ENCODE results near the gene SLC6A13.
"Not testable (repeated sequence)": the region's sequence is repeated elsewhere in the genome, so short reads cannot be mapped to it uniquely, and the experiment has no call there.

Gene SLC6A13

DNA sequence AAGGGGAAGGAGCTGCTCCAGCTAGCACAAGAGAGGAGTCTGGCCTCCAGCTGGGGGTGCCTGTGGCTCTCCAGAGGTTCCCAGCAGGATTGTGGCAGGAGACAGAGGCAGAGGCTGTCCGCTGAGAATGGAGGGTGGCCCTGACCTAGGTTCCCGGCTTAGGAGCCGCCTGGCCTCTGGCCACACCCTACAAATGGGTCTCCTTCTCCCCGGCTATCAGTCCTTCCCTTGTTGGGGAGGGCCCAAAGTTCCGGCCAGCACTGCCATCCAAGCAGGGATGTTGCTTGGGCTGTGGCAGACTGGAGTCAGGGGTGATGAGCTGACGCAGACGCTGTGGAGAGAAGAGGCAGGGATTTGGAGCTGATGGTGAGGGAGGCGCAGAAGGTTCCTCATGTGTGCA lies 71.8 kb downstream of the SLC6A13 start:
- H3K4me3 ChIP-seq (ENCODE audit: low read depth, low read length) = no peak overlapping the region

DNA sequence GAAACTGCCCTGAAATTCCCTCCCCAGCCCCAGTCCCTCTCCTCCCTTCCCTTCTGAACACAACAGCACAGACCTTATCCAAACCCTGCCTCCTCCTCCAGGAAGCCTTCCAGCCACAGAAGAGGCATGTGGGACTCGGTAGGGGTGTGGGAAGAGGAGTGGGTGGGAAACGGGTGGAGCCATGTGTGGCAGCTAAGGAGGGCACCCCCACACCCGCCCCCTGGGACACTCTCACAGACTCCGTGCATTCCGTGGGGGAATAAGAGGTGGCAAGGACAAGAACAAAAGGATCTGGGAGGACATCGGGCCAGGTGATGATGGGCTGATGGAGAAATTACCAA lies 73.0 kb downstream of the SLC6A13 start:
- DNase-seq = no peak
- TF ChIP-seq, protein P1, sequence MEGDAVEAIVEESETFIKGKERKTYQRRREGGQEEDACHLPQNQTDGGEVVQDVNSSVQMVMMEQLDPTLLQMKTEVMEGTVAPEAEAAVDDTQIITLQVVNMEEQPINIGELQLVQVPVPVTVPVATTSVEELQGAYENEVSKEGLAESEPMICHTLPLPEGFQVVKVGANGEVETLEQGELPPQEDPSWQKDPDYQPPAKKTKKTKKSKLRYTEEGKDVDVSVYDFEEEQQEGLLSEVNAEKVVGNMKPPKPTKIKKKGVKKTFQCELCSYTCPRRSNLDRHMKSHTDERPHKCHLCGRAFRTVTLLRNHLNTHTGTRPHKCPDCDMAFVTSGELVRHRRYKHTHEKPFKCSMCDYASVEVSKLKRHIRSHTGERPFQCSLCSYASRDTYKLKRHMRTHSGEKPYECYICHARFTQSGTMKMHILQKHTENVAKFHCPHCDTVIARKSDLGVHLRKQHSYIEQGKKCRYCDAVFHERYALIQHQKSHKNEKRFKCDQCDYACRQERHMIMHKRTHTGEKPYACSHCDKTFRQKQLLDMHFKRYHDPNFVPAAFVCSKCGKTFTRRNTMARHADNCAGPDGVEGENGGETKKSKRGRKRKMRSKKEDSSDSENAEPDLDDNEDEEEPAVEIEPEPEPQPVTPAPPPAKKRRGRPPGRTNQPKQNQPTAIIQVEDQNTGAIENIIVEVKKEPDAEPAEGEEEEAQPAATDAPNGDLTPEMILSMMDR (IDR thresholded peaks at IDR 0.05; ENCODE audit: low read depth, low read length) = no peak
- Histone ChIP-seq H3K4me3 (ENCODE audit: low read depth, low read length) (no peak overlapping the region), H3K27me3 (ENCODE audit: insufficient read depth, low read depth, severe bottlenecking) (no peaks in the 10 kb centered on the region), H3K9me3 (ENCODE audit: severe bottlenecking) (no peaks in the 10 kb centered on the region), H3K27ac (no peak overlapping the region), H3K36me3 (no peaks in the 10 kb centered on the region)

More for the DNA sequence above, 71.8 kb downstream of the SLC6A13 start:
- H3K27me3 ChIP-seq (ENCODE audit: insufficient read depth, low read depth, severe bottlenecking) = no peaks in the 10 kb centered on the region
- no peaks in the 10 kb centered on the region for H3K36me3 ChIP-seq
- no peaks in the 10 kb centered on the region for H3K9me3 ChIP-seq (ENCODE audit: severe bottlenecking)
- TF ChIP-seq, protein P1 (IDR thresholded peaks at IDR 0.05; ENCODE audit: low read depth, low read length) = no peak
- no peak for DNase-seq
- no peak overlapping the region for H3K27ac ChIP-seq

DNA sequence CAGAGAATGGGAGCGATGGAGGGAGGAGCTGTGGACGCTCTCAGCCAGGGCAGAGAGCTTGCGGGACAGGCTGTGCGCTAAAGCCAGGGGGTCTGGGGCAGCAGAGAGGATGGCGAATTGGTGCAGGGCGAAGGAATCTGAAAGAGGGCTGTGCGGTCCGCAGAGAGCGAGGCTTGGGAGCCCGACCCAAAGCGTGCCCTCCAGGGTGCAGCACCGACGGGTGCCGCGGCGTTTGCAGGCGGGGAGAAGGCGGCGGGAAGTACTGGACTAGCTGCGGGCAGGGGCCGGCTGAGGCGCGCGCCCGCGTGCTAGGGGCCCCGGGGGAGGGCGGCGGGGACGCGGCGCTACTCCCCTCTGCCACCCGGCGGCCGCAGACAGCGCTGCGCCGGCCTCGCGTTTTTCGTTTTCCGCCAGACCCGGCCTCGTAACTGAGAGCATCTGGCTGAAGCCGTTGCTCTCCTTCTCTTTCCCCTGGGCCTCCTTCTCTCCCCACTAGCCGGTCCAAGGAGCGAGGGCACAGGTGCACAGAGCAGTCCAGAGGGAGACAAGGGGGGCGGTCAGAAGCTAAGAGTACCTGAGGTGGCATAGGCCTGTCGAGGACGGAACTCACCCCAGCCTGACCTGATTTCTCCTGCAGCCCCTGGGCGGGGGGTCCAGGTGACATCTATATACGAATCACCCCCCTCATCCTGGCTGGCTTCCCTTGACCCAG lies 73.6 kb downstream of the SLC6A13 start:
- no peaks in the 10 kb centered on the region for H3K36me3 ChIP-seq
- peak; percentile 47 for DNase-seq
- H3K27me3 ChIP-seq (ENCODE audit: insufficient read depth, low read depth, severe bottlenecking) = no peaks in the 10 kb centered on the region
- TF ChIP-seq, protein P1 (IDR thresholded peaks at IDR 0.05; ENCODE audit: low read depth, low read length) = peak; percentile 76
- H3K9me3 ChIP-seq (ENCODE audit: severe bottlenecking) = no peaks in the 10 kb centered on the region
- no peak overlapping the region for H3K27ac ChIP-seq
- no peak overlapping the region for H3K4me3 ChIP-seq (ENCODE audit: low read depth, low read length)

DNA sequence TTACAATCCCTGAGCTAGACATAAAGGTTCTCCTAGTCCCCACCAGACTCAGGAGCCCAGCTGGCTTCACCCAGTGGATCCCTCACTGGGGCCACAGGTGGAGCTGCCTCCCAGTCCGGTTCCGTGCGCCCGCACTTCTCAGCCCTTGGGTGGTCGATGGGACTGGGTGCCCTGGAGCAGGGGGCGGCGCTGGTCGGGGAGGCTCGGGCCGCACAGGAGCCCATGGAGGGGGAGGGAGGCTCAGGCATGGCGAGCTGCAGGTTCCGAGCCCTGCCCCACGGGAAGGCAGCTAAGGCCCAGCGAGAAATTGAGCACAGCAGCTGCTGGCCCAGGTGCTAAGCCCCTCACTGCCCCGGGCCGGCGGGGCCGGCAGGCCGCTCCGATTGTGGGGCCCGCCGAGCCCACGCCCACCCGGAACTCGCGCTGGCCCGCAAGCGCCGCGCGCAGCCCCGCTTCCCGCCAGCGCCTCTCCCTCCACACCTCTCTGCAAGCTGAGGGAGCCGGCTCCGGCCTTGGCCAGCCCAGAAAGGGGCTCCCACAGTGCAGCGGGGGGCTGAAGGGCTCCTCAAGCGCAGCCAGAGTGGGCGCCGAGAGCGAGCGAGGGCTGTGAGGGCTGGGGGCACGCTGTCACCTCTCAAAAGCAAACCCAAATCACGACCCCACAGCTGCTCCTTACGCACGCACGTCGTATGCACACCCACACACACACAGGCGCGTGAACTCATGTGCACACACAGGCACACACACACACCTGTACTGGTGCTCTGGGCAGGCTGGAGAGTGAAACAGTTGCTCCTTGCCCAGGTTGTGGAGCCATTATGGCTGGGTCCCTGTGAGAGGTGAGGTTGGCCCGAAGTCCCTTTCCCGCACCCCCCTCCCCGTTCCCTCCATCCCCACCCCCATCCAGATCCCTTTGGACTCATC lies 74.4 kb downstream of the SLC6A13 start:
- H3K27ac ChIP-seq; DNase-seq; H3K9me3 ChIP-seq (ENCODE audit: severe bottlenecking); H3K4me3 ChIP-seq (ENCODE audit: low read depth, low read length); H3K27me3 ChIP-seq (ENCODE audit: insufficient read depth, low read depth, severe bottlenecking); H3K36me3 ChIP-seq: not testable (repeated sequence)

DNA sequence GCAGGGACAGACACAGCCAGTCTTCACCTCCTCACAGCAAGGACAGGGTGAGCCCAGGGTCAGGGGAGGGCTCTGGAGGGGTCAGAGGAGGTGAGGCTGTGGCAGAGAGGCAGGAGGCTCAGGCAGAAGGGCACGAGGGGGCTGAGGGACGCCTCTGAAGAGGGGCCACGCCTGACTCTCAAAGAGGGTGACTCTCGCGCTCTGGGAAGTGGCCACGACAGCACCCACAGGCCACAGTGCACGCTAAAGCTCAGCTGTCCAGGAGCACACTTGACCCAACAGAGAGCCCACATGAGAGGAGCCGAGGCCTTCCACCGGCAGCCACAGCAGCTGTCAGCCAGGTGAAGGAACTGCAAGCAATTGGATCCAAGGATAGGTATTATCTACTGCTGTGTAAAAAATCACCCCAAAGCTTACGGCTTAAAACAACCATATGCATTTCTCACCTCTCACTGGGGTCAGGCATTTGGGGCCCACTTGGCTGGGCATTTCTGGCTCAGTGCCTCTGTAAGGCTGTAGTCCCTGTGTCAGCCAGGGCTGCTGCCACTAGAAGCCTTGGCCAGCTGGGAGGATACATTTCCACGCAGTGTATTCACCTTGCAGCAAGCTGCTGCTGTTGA lies 76.5 kb downstream of the SLC6A13 start:
- TF ChIP-seq, protein P1 (IDR thresholded peaks at IDR 0.05; ENCODE audit: low read depth, low read length) = no peak
- Histone ChIP-seq H3K27ac (peak overlapping the region; percentile 63), H3K36me3 (no peaks in the 10 kb centered on the region), H3K27me3 (ENCODE audit: insufficient read depth, low read depth, severe bottlenecking) (no peaks in the 10 kb centered on the region), H3K4me3 (ENCODE audit: low read depth, low read length) (no peak overlapping the region), H3K9me3 (ENCODE audit: severe bottlenecking) (no peaks in the 10 kb centered on the region)
- DNase-seq = peak; percentile 57

DNA sequence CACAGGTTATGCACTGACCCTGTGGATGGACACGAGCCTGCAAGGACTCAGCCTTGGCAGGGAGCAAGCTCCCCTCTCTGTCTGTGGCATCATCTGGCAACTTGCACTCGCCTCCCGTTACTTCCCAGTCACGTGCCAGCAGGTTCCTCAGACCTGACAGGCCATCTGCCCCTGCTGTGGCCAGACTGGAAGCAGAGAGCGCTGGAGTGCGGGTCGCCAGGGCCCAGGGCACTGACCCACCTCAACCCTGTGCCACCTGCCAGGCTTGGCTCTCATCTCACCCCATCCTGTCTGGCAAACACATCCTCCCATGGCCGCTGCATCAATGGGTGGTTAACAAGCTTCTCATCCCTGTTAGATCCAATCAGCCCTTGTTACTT lies 77.1 kb downstream of the SLC6A13 start:
- TF ChIP-seq, protein P1 (IDR thresholded peaks at IDR 0.05; ENCODE audit: low read depth, low read length) = no peak
- H3K27ac ChIP-seq = peak overlapping the region; percentile 63
- no peaks in the 10 kb centered on the region for H3K9me3 ChIP-seq (ENCODE audit: severe bottlenecking)
- no peaks in the 10 kb centered on the region for H3K27me3 ChIP-seq (ENCODE audit: insufficient read depth, low read depth, severe bottlenecking)
- H3K36me3 ChIP-seq = no peaks in the 10 kb centered on the region
- no peak overlapping the region for H3K4me3 ChIP-seq (ENCODE audit: low read depth, low read length)
- peak; percentile 59 for DNase-seq

All from WERI-Rb-1 (cell line).